Endodermal cell (in vitro differentiated cells): Measurements from ENCODE around the gene ISY1. TPM values are rescaled to one million over a fixed set of nuclear protein-coding genes. Genes with fewer than 3 reads are reported as not detected.

Source experiments
- DNase-seq: peaks from one replicate; pipeline ENCODE4 v3.0.0-alpha.2; 2017
- H3K27ac ChIP-seq: 2 replicates; pipeline ENCODE4 v1.5.1; 2013; ENCODE audit warnings: mild to moderate bottlenecking, low read depth, low read length, moderate library complexity
- H3K27me3 ChIP-seq: 2 replicates; pipeline ENCODE4 v1.6.1; 2013; ENCODE audit warnings: mild to moderate bottlenecking, low read length, moderate library complexity; ENCODE audit not compliant: insufficient read depth, control insufficient read depth, poor library complexity, severe bottlenecking
- H3K36me3 ChIP-seq: 2 replicates; pipeline ENCODE4 v1.7.0; 2013; ENCODE audit warnings: mild to moderate bottlenecking, low read length, moderate library complexity; ENCODE audit not compliant: control insufficient read depth, insufficient read depth
- H3K4me1 ChIP-seq: one replicate; pipeline ENCODE4 v1.7.0; 2013; ENCODE audit warnings: low read length; ENCODE audit not compliant: control insufficient read depth, insufficient read depth
- H3K4me3 ChIP-seq: 2 replicates; pipeline ENCODE4 v1.5.1; 2013; ENCODE audit warnings: mild to moderate bottlenecking, low read length, moderate library complexity
- H3K9ac ChIP-seq: 2 replicates; pipeline ENCODE4 v1.6.1; 2013; ENCODE audit warnings: mild to moderate bottlenecking, low read length, moderate library complexity; ENCODE audit not compliant: poor library complexity, severe bottlenecking; ENCODE audit errors: extremely low read depth
- H3K9me3 ChIP-seq: 2 replicates; pipeline ENCODE4 v1.6.1; 2013; ENCODE audit warnings: mild to moderate bottlenecking, low read length, moderate library complexity; ENCODE audit not compliant: control insufficient read depth
- H3K27ac Mint-ChIP-seq: 2 replicates; pipeline ENCODE4 v1.8.0; 2020; ENCODE audit warnings: mixed read lengths
- H3K27me3 Mint-ChIP-seq: 2 replicates; pipeline ENCODE4 v1.8.0; 2021; ENCODE audit warnings: mild to moderate bottlenecking, mixed read lengths; ENCODE audit not compliant: insufficient read depth
- H3K36me3 Mint-ChIP-seq: 2 replicates; pipeline ENCODE4 v1.8.0; 2020; ENCODE audit warnings: low read depth, mixed read lengths
- H3K4me1 Mint-ChIP-seq: 2 replicates; pipeline ENCODE4 v1.8.0; 2020; ENCODE audit warnings: mixed read lengths
- H3K4me3 Mint-ChIP-seq: 2 replicates; pipeline ENCODE4 v1.8.0; 2020; ENCODE audit warnings: mild to moderate bottlenecking, moderate library complexity, mixed read lengths
- H3K9me3 Mint-ChIP-seq: 2 replicates; pipeline ENCODE4 v1.8.0; 2020; ENCODE audit warnings: mild to moderate bottlenecking, mixed read lengths
- WGBS, 2 experiments: methylation state at CpG; one replicate each; pipeline versions ENCODE4 v1.1.5 to v1.1.7; 2013; ENCODE audit warnings: missing lambda C conversion rate in 2 of 2, mixed read lengths in 1 of 2; ENCODE audit not compliant: insufficient coverage in 1 of 2, insufficient read length in 1 of 2; 5-methylcytosine and 5-hydroxymethylcytosine counted together
- total RNA-seq, 2 donors: library from RNA; stranded (reverse); fragmentation: NEBNext Ultra II Directional in 1 of 2; extraction: Animal tissue kit (Norgen Biotek cat#: 25700) in 1 of 2; gene quantifications; 2 replicates in 1 of 2; 3 replicates in 1 of 2; pipeline ENCODE4 v1.2.1, GENCODE V29; 2021
- TF ChIP-seq, protein P1 (sequence below): fragments of 200-600 bp; sonication (generic); conservative IDR thresholded peaks from 2 replicates; pipeline ENCODE4 v1.5.0; 2021; ENCODE audit warnings: antibody characterized with exemption, mild to moderate bottlenecking

Gene ISY1
- total RNA-seq, 2 donors from 2014 or later, result 28.9 to 32.9 TPM

DNA sequence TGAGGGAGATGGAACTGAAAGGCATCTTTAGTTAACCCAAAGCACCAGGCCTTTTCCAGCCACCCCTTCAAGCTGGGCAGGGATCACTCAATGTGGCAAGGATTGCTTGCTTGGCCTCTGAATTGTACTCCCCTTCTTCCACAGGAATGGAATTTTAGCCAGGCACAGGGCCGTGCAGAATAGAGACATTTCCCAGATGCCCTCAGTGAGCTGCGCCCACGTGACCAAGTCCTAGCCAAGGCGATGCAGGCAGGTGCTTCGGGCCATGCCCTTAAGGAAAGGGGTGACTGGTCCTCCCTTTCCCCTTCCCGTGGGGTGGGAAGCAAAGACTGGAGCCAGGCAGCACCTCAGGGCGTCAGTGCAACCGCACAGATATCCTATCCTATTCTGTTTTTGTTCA, 82.4 kb downstream of the ISY1 start:
- DNase-seq, result no peak
- Histone ChIP-seq H3K4me3 (no peak overlapping the region), H3K9ac (no peak overlapping the region), H3K27ac (no peak overlapping the region), H3K27me3 (no peaks in the 10 kb centered on the region), H3K9me3 (no peaks in the 10 kb centered on the region), H3K36me3 (no peaks in the 10 kb centered on the region), H3K4me1 (no peaks in the 10 kb centered on the region)
- Mint-ChIP-seq H3K4me1 (no peaks in the 10 kb centered on the region), H3K27me3 (peaks cover 10% of the 10 kb centered on the region), H3K4me3 (no peak overlapping the region), H3K36me3 (no peaks in the 10 kb centered on the region), H3K27ac (no peak overlapping the region), H3K9me3 (peaks cover 2% of the 10 kb centered on the region)
- TF ChIP-seq, protein P1, sequence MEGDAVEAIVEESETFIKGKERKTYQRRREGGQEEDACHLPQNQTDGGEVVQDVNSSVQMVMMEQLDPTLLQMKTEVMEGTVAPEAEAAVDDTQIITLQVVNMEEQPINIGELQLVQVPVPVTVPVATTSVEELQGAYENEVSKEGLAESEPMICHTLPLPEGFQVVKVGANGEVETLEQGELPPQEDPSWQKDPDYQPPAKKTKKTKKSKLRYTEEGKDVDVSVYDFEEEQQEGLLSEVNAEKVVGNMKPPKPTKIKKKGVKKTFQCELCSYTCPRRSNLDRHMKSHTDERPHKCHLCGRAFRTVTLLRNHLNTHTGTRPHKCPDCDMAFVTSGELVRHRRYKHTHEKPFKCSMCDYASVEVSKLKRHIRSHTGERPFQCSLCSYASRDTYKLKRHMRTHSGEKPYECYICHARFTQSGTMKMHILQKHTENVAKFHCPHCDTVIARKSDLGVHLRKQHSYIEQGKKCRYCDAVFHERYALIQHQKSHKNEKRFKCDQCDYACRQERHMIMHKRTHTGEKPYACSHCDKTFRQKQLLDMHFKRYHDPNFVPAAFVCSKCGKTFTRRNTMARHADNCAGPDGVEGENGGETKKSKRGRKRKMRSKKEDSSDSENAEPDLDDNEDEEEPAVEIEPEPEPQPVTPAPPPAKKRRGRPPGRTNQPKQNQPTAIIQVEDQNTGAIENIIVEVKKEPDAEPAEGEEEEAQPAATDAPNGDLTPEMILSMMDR, result no peak
- 84 to 100% methylated on average over 5 to 8 of the region's 8 CpGs for WGBS, 2 experiments

Other genes starting within 250 kb of the ISY1 start
- 1 to 10 TPM; 1.3 to 3.0 TPM for gene CFAP92, start 167.0 kb downstream of the ISY1 start, total RNA-seq
- gene EFCC1, start 159.8 kb downstream of the ISY1 start, total RNA-seq, result under 1 TPM; 0.31 to 0.93 TPM
- not detected for gene GP9, start 100.3 kb downstream of the ISY1 start, total RNA-seq
- 10 to 100 TPM; 34.5 to 38.1 TPM for gene RAB43, start 39.3 kb downstream of the ISY1 start, total RNA-seq
- 100 to 1,000 TPM; 284 to 343 TPM for gene CNBP, start 22.8 kb upstream of the ISY1 start, total RNA-seq
- gene COPG1, start 88.5 kb upstream of the ISY1 start, total RNA-seq, result 100 to 1,000 TPM; 151 to 193 TPM
- gene HMCES, start 117.8 kb upstream of the ISY1 start, total RNA-seq, result 10 to 100 TPM; 42.9 to 46.9 TPM